DOHH2 (cell line): ENCODE results near the gene CPED1.

Experiments used
- CTCF ChIP-seq: fragments of 200-600 bp; sonication (generic); IDR thresholded peaks from one replicate; pipeline ENCODE4 v1.5.1; 2014; ENCODE audit warnings: antibody characterized with exemption, mild to moderate bottlenecking, low read depth, low read length; ENCODE audit not compliant: poor library complexity, severe bottlenecking
- EZH2phosphoT487 ChIP-seq: fragments of 200-600 bp; sonication (generic); IDR thresholded peaks from 2 replicates; pipeline ENCODE4 v1.6.1; 2017; ENCODE audit warnings: borderline replicate concordance, mild to moderate bottlenecking, antibody characterized with exemption, low read length, moderate library complexity, mixed read lengths

- TF ChIP-seq CTCF: no peak
- no peak for TF ChIP-seq EZH2phosphoT487
Observed at GRCh38 chr7:121169469-121169868, 181.0 kb downstream of the CPED1 start.
